ENCODE measurements around the gene CTTNBP2.

Gene CTTNBP2

DNA sequence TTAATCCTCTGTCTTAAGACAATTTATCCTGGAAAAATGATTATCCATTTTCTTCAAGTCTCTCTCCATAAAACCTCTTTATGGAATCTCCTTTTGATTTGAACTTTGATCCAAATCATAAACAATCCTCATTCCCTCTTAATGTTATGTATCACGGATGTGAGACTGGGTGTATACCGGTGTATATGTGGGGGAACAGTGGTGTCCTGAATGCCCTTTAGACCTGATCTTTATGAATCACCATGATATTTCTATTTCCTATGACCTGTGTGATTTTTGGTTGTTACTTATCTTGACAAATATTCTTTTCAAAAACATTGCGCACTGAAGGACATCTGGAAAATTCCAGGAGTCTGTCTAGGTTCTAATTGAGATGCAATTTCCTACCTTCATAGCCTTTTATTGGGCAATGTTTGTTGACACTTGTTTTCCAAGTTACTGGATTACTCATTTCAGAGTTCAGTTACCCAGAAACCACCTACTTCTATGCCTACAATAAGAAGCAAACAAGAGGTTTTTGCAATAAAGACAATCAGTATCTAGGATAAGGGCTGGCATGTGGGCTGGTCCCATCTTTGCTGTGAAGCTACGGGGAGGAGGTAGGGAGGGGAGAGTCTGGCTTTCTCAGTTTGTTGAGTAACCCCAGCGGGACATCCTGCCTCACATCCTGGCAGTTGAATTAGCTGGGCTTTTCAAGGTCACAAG lies 190.4 kb downstream of the CTTNBP2 start:
- no peak for DNase-seq (ENCODE audit: low read depth in 1 of 2, low spot score in 1 of 2)
- Histone ChIP-seq H3K27ac (replicated peaks) (no peak overlapping the region), H3K4me3 (replicated peaks; ENCODE audit: insufficient read depth, low read length) (no peak overlapping the region), H3K27me3 (ENCODE audit: insufficient read depth, poor library complexity, severe bottlenecking) (peaks cover 4% of the 10 kb centered on the region)
- TF ChIP-seq, protein P1, sequence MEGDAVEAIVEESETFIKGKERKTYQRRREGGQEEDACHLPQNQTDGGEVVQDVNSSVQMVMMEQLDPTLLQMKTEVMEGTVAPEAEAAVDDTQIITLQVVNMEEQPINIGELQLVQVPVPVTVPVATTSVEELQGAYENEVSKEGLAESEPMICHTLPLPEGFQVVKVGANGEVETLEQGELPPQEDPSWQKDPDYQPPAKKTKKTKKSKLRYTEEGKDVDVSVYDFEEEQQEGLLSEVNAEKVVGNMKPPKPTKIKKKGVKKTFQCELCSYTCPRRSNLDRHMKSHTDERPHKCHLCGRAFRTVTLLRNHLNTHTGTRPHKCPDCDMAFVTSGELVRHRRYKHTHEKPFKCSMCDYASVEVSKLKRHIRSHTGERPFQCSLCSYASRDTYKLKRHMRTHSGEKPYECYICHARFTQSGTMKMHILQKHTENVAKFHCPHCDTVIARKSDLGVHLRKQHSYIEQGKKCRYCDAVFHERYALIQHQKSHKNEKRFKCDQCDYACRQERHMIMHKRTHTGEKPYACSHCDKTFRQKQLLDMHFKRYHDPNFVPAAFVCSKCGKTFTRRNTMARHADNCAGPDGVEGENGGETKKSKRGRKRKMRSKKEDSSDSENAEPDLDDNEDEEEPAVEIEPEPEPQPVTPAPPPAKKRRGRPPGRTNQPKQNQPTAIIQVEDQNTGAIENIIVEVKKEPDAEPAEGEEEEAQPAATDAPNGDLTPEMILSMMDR (IDR thresholded peaks at IDR 0.05; ENCODE audit: insufficient read depth, low read length) = no peak
- TF ChIP-seq SPI1 (IDR thresholded peaks at IDR 0.05; ENCODE audit: borderline replicate concordance, low read depth) (no peak), GABPA (IDR thresholded peaks at IDR 0.05; ENCODE audit: low read depth) (no peak), POLR2AphosphoS5 (IDR thresholded peaks at IDR 0.05; ENCODE audit: low read depth) (no peak)
- TF ChIP-seq, protein P2, sequence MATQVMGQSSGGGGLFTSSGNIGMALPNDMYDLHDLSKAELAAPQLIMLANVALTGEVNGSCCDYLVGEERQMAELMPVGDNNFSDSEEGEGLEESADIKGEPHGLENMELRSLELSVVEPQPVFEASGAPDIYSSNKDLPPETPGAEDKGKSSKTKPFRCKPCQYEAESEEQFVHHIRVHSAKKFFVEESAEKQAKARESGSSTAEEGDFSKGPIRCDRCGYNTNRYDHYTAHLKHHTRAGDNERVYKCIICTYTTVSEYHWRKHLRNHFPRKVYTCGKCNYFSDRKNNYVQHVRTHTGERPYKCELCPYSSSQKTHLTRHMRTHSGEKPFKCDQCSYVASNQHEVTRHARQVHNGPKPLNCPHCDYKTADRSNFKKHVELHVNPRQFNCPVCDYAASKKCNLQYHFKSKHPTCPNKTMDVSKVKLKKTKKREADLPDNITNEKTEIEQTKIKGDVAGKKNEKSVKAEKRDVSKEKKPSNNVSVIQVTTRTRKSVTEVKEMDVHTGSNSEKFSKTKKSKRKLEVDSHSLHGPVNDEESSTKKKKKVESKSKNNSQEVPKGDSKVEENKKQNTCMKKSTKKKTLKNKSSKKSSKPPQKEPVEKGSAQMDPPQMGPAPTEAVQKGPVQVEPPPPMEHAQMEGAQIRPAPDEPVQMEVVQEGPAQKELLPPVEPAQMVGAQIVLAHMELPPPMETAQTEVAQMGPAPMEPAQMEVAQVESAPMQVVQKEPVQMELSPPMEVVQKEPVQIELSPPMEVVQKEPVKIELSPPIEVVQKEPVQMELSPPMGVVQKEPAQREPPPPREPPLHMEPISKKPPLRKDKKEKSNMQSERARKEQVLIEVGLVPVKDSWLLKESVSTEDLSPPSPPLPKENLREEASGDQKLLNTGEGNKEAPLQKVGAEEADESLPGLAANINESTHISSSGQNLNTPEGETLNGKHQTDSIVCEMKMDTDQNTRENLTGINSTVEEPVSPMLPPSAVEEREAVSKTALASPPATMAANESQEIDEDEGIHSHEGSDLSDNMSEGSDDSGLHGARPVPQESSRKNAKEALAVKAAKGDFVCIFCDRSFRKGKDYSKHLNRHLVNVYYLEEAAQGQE (IDR thresholded peaks at IDR 0.05; ENCODE audit: insufficient replicate concordance, low read depth) = no peak

- no peak for TF ChIP-seq GABPA (IDR thresholded peaks at IDR 0.05; ENCODE audit: low read depth)
- TF ChIP-seq, protein P2 (IDR thresholded peaks at IDR 0.05; ENCODE audit: insufficient replicate concordance, low read depth) = no peak
- TF ChIP-seq, protein P1 (IDR thresholded peaks at IDR 0.05; ENCODE audit: insufficient read depth, low read length) = no peak
- TF ChIP-seq SPI1 (IDR thresholded peaks at IDR 0.05; ENCODE audit: borderline replicate concordance, low read depth) = no peak
- Histone ChIP-seq H3K4me3 (replicated peaks; ENCODE audit: insufficient read depth, low read length) (no peak overlapping the region), H3K27ac (replicated peaks) (no peak overlapping the region), H3K27me3 (ENCODE audit: insufficient read depth, poor library complexity, severe bottlenecking) (peaks cover 4% of the 10 kb centered on the region)
- no peak for DNase-seq (ENCODE audit: low read depth in 1 of 2, low spot score in 1 of 2)
These were observed 194.1 kb downstream of the CTTNBP2 start for GRCh38 chr7:117679120-117679519.

GRCh38 chr7:117675497-117676435 lies 197.5 kb downstream of the CTTNBP2 start:
- DNase-seq (ENCODE audit: low read depth in 1 of 2, low spot score in 1 of 2) = no peak
- Histone ChIP-seq H3K27me3 (ENCODE audit: insufficient read depth, poor library complexity, severe bottlenecking) (peaks cover 4% of the 10 kb centered on the region), H3K4me3 (replicated peaks; ENCODE audit: insufficient read depth, low read length) (no peak overlapping the region), H3K27ac (replicated peaks) (no peak overlapping the region)
- TF ChIP-seq SPI1 (IDR thresholded peaks at IDR 0.05; ENCODE audit: borderline replicate concordance, low read depth) (no peak), GABPA (IDR thresholded peaks at IDR 0.05; ENCODE audit: low read depth) (no peak), POLR2AphosphoS5 (IDR thresholded peaks at IDR 0.05; ENCODE audit: low read depth) (no peak)
- TF ChIP-seq, protein P1 (IDR thresholded peaks at IDR 0.05; ENCODE audit: insufficient read depth, low read length) = no peak
- TF ChIP-seq, protein P2 (IDR thresholded peaks at IDR 0.05; ENCODE audit: insufficient replicate concordance, low read depth) = no peak
